GM13976 (cell line): Measurements from ENCODE around the gene KDM2B.

ENCODE experiments used
- DNase-seq: peaks from one replicate; pipeline ENCODE4 v3.0.0; 2012; ENCODE audit warnings: low spot score
- in situ Hi-C: fragments of 300-500 bp; cut with MboI; formaldehyde crosslinking; loops from one replicate; pipeline ENCODE4 v1.12.0; 2022; ENCODE audit warnings: low sequenced_read_pairs, mixed read lengths, inconsistent platforms; ENCODE audit not compliant: unreplicated experiment
- TF ChIP-seq, protein P1 (sequence below): IDR thresholded peaks from 2 replicates; pipeline ENCODE4 v1.5.1; 2012; ENCODE audit warnings: borderline replicate concordance, mild to moderate bottlenecking; ENCODE audit not compliant: insufficient read depth; ENCODE audit errors: extremely low read depth, missing control alignments, control extremely low read depth

Gene KDM2B

GRCh38 chr12:121580959-121581685 lies at the start of gene KDM2B:
TSS of gene KDM2B (minus strand) at chr12:121581023. CDS start at chr12:121580911, 112 bp downstream.
- in situ Hi-C loops, result no loop called here
- TF ChIP-seq, protein P1, sequence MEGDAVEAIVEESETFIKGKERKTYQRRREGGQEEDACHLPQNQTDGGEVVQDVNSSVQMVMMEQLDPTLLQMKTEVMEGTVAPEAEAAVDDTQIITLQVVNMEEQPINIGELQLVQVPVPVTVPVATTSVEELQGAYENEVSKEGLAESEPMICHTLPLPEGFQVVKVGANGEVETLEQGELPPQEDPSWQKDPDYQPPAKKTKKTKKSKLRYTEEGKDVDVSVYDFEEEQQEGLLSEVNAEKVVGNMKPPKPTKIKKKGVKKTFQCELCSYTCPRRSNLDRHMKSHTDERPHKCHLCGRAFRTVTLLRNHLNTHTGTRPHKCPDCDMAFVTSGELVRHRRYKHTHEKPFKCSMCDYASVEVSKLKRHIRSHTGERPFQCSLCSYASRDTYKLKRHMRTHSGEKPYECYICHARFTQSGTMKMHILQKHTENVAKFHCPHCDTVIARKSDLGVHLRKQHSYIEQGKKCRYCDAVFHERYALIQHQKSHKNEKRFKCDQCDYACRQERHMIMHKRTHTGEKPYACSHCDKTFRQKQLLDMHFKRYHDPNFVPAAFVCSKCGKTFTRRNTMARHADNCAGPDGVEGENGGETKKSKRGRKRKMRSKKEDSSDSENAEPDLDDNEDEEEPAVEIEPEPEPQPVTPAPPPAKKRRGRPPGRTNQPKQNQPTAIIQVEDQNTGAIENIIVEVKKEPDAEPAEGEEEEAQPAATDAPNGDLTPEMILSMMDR, result no peak
- DNase-seq, result no peak

- TF ChIP-seq, protein P1, result no peak
- in situ Hi-C loops, result no loop called here
- DNase-seq, result no peak
Measured at GRCh38 chr12:121628536-121628935, 47.7 kb upstream of the KDM2B start.

GRCh38 chr12:121628037-121628436 lies 47.2 kb upstream of the KDM2B start:
- in situ Hi-C loops, result no loop called here
- DNase-seq, result no peak
- TF ChIP-seq, protein P1, result no peak

- DNase-seq, result peak; percentile 81
- TF ChIP-seq, protein P1, result peak; percentile 41
- in situ Hi-C loops, result no loop called here
Measured at GRCh38 chr12:121626853-121627640, 46.2 kb upstream of the KDM2B start.

- TF ChIP-seq, protein P1, result peak; percentile 15
- in situ Hi-C loops, result no loop called here
- peak; percentile 95 for DNase-seq
Measured at GRCh38 chr12:121626087-121626852, 45.4 kb upstream of the KDM2B start, which contains the start of gene ORAI1. TSS of gene ORAI1 (plus strand) at chr12:121626530.

DNA sequence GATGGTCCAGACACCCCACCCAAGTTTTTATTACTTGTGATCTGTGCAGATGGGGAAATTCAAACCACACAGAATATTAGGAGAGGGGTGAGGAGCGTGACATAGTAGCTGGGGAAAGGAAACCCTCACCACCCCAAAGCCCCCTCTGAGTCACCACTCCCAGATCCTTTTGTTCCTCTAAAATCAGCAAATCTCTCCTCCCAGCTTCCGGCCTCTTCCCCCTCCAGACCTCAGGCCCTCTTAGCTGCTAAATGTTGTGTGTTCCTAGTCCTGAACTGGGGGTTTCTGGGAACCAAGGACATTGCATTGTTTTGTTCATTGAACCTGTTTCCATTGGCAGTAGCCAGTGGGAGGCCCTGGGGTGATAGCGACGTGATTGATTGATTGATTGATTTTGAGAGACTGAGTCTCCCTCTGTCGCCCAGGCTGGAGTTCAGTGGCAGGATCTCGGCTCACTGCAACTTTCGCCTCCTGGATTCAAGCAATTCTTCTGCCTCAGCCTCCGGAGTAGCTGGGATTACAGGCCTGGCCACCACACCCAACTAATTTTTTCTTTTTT lies 39.6 kb upstream of the KDM2B start:
- TF ChIP-seq, protein P1, result no peak
- no peak for DNase-seq
- in situ Hi-C loops, result no loop called here
